Stromal cell of bone marrow (primary cell): ENCODE measurements around the gene VSX1.

Experiments
- DNase-seq: peaks from one replicate; pipeline ENCODE4 v3.0.0-alpha.2; 2012; ENCODE audit warnings: low read depth

The VSX1 gene

GRCh38 chr20:25081730-25082497 lies at the start of gene VSX1:
Gene VSX1 (minus strand): TSS chr20:25082141. CDS start chr20:25082096, 45 bp downstream.
- DNase-seq, result no peak

GRCh38 chr20:25129908-25130307 lies 48.0 kb upstream of the VSX1 start:
- DNase-seq, result no peak

GRCh38 chr20:25129428-25129827 lies 47.5 kb upstream of the VSX1 start:
- DNase-seq, result no peak

GRCh38 chr20:25128649-25129048 lies 46.7 kb upstream of the VSX1 start:
- no peak for DNase-seq

GRCh38 chr20:25127761-25128537 lies 46.0 kb upstream of the VSX1 start:
- DNase-seq, result no peak

- no peak for DNase-seq
Observed at GRCh38 chr20:25126204-25127029, 44.5 kb upstream of the VSX1 start.

- no peak for DNase-seq
Observed at GRCh38 chr20:25125636-25126035, 43.7 kb upstream of the VSX1 start.

- DNase-seq, result no peak
Observed at GRCh38 chr20:25120920-25121319, 39.0 kb upstream of the VSX1 start.

- DNase-seq, result no peak
Observed at GRCh38 chr20:25120457-25120856, 38.5 kb upstream of the VSX1 start.

- no peak for DNase-seq
Observed at GRCh38 chr20:25118529-25118928, 36.6 kb upstream of the VSX1 start.

GRCh38 chr20:25117990-25118389 lies 36.0 kb upstream of the VSX1 start:
- no peak for DNase-seq

GRCh38 chr20:25116739-25117458 lies 35.0 kb upstream of the VSX1 start:
- DNase-seq, result no peak

GRCh38 chr20:25103526-25103925 lies 21.6 kb upstream of the VSX1 start:
- no peak for DNase-seq

- no peak for DNase-seq
Observed at GRCh38 chr20:25100914-25101313, 19.0 kb upstream of the VSX1 start.

GRCh38 chr20:25099601-25100140 lies 17.7 kb upstream of the VSX1 start:
- DNase-seq, result no peak

GRCh38 chr20:25097498-25097897 lies 15.6 kb upstream of the VSX1 start:
- no peak for DNase-seq

GRCh38 chr20:25090492-25091429 lies 8.8 kb upstream of the VSX1 start:
- no peak for DNase-seq

- DNase-seq, result no peak
Observed at GRCh38 chr20:25089662-25090061, 7.7 kb upstream of the VSX1 start.

GRCh38 chr20:25089096-25089495 lies 7.2 kb upstream of the VSX1 start:
- DNase-seq, result no peak

- no peak for DNase-seq
Observed at GRCh38 chr20:25088267-25088666, 6.3 kb upstream of the VSX1 start.
